Transverse colon (tissue), 4 donors: ENCODE results near the gene AXDND1. TPM values are rescaled to one million over a fixed set of nuclear protein-coding genes. Genes with fewer than 3 reads are reported as not detected.

Experiments used
- DNase-seq: peaks from one replicate; pipeline ENCODE4 v3.0.0-alpha.2; 2019
- H3K27ac ChIP-seq, 4 donors: fragments of 200-600 bp; sonication (generic); 2 replicates each; pipeline ENCODE4 v1.5.1; 2016 to 2018; ENCODE audit warnings: inconsistent platforms in 4 of 4
- H3K27me3 ChIP-seq: fragments of 200-600 bp; sonication (generic); 2 replicates; pipeline ENCODE4 v1.5.1; 2017; ENCODE audit warnings: inconsistent platforms
- H3K36me3 ChIP-seq, 4 donors: fragments of 200-600 bp; sonication (generic); 2 replicates each; pipeline ENCODE4 v1.5.1; 2017 to 2019; ENCODE audit warnings: inconsistent platforms in 4 of 4
- H3K4me1 ChIP-seq, 4 donors: fragments of 200-600 bp; sonication (generic); 2 replicates each; pipeline ENCODE4 v1.5.1; 2017 to 2020; ENCODE audit warnings: inconsistent platforms in 4 of 4
- H3K4me3 ChIP-seq, 4 donors: fragments of 200-600 bp; sonication (generic); 1 replicate in 1 of 4; 2 replicates in 3 of 4; pipeline versions ENCODE4 v1.5.1 to v1.6.1; 2017 to 2019; ENCODE audit warnings: inconsistent platforms in 4 of 4
- H3K9me3 ChIP-seq, 2 donors: fragments of 200-600 bp; sonication (generic); 2 replicates each; pipeline ENCODE4 v1.5.1; 2017 to 2019; ENCODE audit warnings: inconsistent platforms in 2 of 2
- EP300 ChIP-seq: sonication (generic); formaldehyde crosslinking; IDR thresholded peaks from one replicate; pipeline ENCODE4 v1.6.1; 2017; ENCODE audit warnings: antibody characterized with exemption, low read depth
- POLR2A ChIP-seq: fragments of 450-650 bp; IDR thresholded peaks from one replicate; pipeline ENCODE4 v1.6.1; 2016; ENCODE audit warnings: antibody characterized with exemption, mild to moderate bottlenecking, moderate library complexity
- POLR2AphosphoS5 ChIP-seq, 3 donors: sonication (generic); formaldehyde crosslinking; IDR thresholded peaks; one replicate each; pipeline ENCODE4 v1.6.1; 2016; ENCODE audit warnings: antibody characterized with exemption in 3 of 3
- WGBS, 2 donors: methylation state at CpG; one replicate each; pipeline ENCODE4 v1.1.5; 2018; ENCODE audit warnings: low coverage in 1 of 2; 5-methylcytosine and 5-hydroxymethylcytosine counted together
- in situ Hi-C, 4 donors: fragments of 200-750 bp; cut with MboI; loops; one replicate each; pipeline versions ENCODE4 v1.15.0 to v1.15.1; 2017; ENCODE audit warnings: low sequenced_read_pairs in 3 of 4, low pct_ligation_motif_present in 1 of 4, low pct_unique_long_range_greater_than_20kb in 1 of 4
- intact Hi-C: fragments of 100-400 bp; cut with DNase I; formaldehyde crosslinking; loops from one replicate; pipeline ENCODE4 v1.15.1; 2023; ENCODE audit warnings: low total_unique reads
- total RNA-seq, 4 donors: library from RNA; depleted of rRNA; stranded (reverse); fragments of >200 nt; gene quantifications; one replicate each; pipeline ENCODE4 v1.1.0, GENCODE V29; 2016
- TF ChIP-seq, protein P1 (sequence below), 5 experiments: fragments of 200-600 bp in 3 of 5; fragments of 450-650 bp in 2 of 5; sonication (generic) in 3 of 5; IDR thresholded peaks; 1 replicate in 2 of 5; 2 replicates in 3 of 5; pipeline ENCODE4 v1.5.1; 2016 to 2017; ENCODE audit warnings: antibody characterized with exemption in 5 of 5, inconsistent platforms in 3 of 5, mild to moderate bottlenecking in 2 of 5, moderate library complexity in 1 of 5

The AXDND1 gene
- total RNA-seq, 4 donors from 2014 or later, result 3.1 to 8.4 (median 4.0) TPM

GRCh38 chr1:179548666-179549367, 183.0 kb downstream of the AXDND1 start:
- Histone ChIP-seq H3K4me3 (no peak overlapping the region), H3K4me1 (no peaks in the 10 kb centered on the region), H3K27ac (no peak overlapping the region), H3K36me3 (no peaks in the 10 kb centered on the region), H3K9me3 (no peaks in the 10 kb centered on the region), H3K27me3 (no peaks in the 10 kb centered on the region)
- 73% methylated on average over 3 of the region's 3 CpGs; no CpG with 5 or more reads in 1 of the 2 donors for WGBS, 2 donors
- in situ Hi-C loops (no loop called here), intact Hi-C loops (loop anchor here (1.0 kb wide), 1 partner anchor 30 kb away; no protein-coding TSS in a partner anchor)
- no peak for DNase-seq
- TF ChIP-seq, protein P1, sequence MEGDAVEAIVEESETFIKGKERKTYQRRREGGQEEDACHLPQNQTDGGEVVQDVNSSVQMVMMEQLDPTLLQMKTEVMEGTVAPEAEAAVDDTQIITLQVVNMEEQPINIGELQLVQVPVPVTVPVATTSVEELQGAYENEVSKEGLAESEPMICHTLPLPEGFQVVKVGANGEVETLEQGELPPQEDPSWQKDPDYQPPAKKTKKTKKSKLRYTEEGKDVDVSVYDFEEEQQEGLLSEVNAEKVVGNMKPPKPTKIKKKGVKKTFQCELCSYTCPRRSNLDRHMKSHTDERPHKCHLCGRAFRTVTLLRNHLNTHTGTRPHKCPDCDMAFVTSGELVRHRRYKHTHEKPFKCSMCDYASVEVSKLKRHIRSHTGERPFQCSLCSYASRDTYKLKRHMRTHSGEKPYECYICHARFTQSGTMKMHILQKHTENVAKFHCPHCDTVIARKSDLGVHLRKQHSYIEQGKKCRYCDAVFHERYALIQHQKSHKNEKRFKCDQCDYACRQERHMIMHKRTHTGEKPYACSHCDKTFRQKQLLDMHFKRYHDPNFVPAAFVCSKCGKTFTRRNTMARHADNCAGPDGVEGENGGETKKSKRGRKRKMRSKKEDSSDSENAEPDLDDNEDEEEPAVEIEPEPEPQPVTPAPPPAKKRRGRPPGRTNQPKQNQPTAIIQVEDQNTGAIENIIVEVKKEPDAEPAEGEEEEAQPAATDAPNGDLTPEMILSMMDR (IDR thresholded peaks at IDR 0.05), result no peak
- TF ChIP-seq POLR2A (no peak), POLR2AphosphoS5 (IDR thresholded peaks at IDR 0.05) (no peak), EP300 (no peak)

DNA sequence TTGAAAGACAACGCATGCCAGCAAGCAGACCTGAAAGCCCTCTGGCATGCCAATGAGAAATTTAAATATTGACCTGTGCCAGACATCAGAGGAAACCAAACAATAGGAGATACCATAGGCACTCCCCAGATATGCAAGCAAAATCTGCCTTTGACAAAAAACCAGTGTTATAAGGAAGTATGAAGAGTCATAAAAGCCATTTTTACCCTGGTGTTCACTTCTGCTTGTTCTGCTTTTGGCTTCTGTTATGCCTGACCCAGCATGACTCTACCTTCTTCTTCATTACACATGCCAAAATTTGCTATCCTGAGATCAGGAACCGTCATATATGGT, 183.6 kb downstream of the AXDND1 start:
- DNase-seq, result no peak
- Histone ChIP-seq H3K36me3 (no peaks in the 10 kb centered on the region), H3K4me1 (no peaks in the 10 kb centered on the region), H3K27ac (no peak overlapping the region), H3K27me3 (no peaks in the 10 kb centered on the region), H3K4me3 (no peak overlapping the region), H3K9me3 (no peaks in the 10 kb centered on the region)
- TF ChIP-seq, protein P1 (IDR thresholded peaks at IDR 0.05), result no peak
- TF ChIP-seq EP300, result no peak
- no peak for TF ChIP-seq POLR2A
- no peak for TF ChIP-seq POLR2AphosphoS5 (IDR thresholded peaks at IDR 0.05)
- intact Hi-C loops (no loop called here), in situ Hi-C loops (no loop called here)
- whole genome bisulfite sequencing, 2 donors, result 50 to 60% methylated on average over 1 to 2 of the region's 2 CpGs

DNA sequence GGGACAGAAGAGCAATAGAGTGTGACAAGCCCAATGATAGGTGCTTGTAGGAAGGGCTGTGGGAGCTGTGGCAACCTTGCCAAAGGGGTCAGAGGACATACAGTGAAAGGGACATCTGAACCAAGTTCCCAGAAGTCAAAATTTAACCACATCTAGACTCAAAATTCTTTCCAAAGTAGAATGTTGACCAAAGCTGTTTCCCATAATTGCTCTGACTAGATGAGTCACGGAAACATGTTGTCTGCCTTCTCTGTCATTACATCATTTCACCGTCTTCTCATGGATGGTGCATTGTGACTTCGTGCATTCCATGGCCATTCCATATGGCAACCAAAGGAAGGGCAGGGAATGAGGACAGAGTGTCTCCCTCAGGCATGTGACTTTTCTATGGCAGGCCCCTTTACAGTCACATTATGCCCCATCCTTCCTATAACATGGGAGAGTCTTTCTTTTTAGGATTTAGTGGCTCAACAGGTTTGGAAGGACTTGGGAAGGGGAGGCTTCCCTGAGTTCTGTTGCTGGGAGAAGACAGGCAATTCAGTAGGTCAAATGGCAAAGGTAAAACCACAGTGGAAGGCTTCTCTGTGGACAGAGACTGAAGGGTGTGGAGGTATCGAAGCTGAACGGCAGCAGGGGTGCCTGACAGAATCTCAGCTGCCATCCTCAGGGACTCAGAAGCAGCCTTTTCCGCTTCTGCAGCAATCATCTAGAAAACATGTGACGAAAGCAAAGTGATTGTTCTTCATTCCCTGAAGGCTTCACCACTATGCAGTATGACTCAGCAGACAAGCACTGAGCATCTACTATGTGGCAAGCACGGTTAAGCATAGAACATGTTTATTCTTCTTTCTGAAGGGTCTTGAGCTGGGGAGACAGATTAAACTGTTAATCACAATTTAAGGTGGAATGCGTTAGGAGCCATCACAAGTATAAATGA, 185.2 kb downstream of the AXDND1 start:
- Histone ChIP-seq H3K27me3 (no peaks in the 10 kb centered on the region), H3K4me3 (no peak overlapping the region), H3K9me3 (no peaks in the 10 kb centered on the region), H3K4me1 (no peaks in the 10 kb centered on the region), H3K36me3 (no peaks in the 10 kb centered on the region), H3K27ac (no peak overlapping the region)
- in situ Hi-C loops (no loop called here), intact Hi-C loops (no loop called here)
- no peak for DNase-seq
- WGBS, 2 donors, result 71 to 73% methylated on average over 3 to 9 of the region's 9 CpGs
- TF ChIP-seq POLR2A, result no peak
- no peak for TF ChIP-seq EP300
- TF ChIP-seq, protein P1 (IDR thresholded peaks at IDR 0.05), result no peak
- no peak for TF ChIP-seq POLR2AphosphoS5 (IDR thresholded peaks at IDR 0.05)

- no peaks in the 10 kb centered on the region for H3K27me3 ChIP-seq
- intact Hi-C loops (no loop called here), in situ Hi-C loops (no loop called here)
- no peak for DNase-seq
- no peaks in the 10 kb centered on the region for H3K4me1 ChIP-seq
- H3K27ac ChIP-seq, result no peak overlapping the region
- no peak overlapping the region for H3K4me3 ChIP-seq
- no peaks in the 10 kb centered on the region for H3K9me3 ChIP-seq
- no peak for TF ChIP-seq POLR2AphosphoS5 (IDR thresholded peaks at IDR 0.05)
- TF ChIP-seq EP300, result no peak
- TF ChIP-seq, protein P1 (IDR thresholded peaks at IDR 0.05), result no peak
- TF ChIP-seq POLR2A, result no peak
- no peaks in the 10 kb centered on the region for H3K36me3 ChIP-seq
Observed at GRCh38 chr1:179554427-179554826, 188.7 kb downstream of the AXDND1 start.
